HepG2 (cell line): ENCODE data around the gene RNASE7. TPM values are rescaled to one million over a fixed set of nuclear protein-coding genes. Genes with fewer than 3 reads are reported as not detected.
A peak's percentile ranks its signal among the peaks of the same experiment; 100 is the strongest.

Experiments used
- CSRNP2 ChIP-seq: sonication (generic); formaldehyde crosslinking; conservative IDR thresholded peaks from 2 replicates; pipeline ENCODE4 v1.8.0; 2022; ENCODE audit warnings: low read depth, missing genetic modification reagents
- IKZF4 ChIP-seq: sonication (generic); formaldehyde crosslinking; IDR thresholded peaks from 2 replicates; pipeline ENCODE4 v1.5.1; 2020; ENCODE audit warnings: borderline replicate concordance, mild to moderate bottlenecking, low read depth, missing genetic modification reagents; ENCODE audit errors: not compliant biosample characterization
- KAT8 ChIP-seq: IDR thresholded peaks from 2 replicates; pipeline ENCODE4 v1.6.1; 2016; ENCODE audit warnings: missing genetic modification reagents, missing compliant biosample characterization
- KLF9 ChIP-seq: IDR thresholded peaks from 2 replicates; pipeline ENCODE4 v1.6.1; 2016; ENCODE audit warnings: low read depth
- RAD51 ChIP-seq: fragments of 450-650 bp; IDR thresholded peaks from 2 replicates; pipeline ENCODE4 v1.6.1; 2016; ENCODE audit warnings: borderline replicate concordance
- RORA ChIP-seq: sonication (generic); formaldehyde crosslinking; IDR thresholded peaks from 2 replicates; pipeline ENCODE4 v1.5.0; 2020; ENCODE audit warnings: mild to moderate bottlenecking, missing genetic modification reagents, moderate library complexity
- TBX2 ChIP-seq: sonication (generic); formaldehyde crosslinking; IDR thresholded peaks from 2 replicates; pipeline ENCODE4 v1.5.0; 2020; ENCODE audit warnings: missing genetic modification reagents, mild to moderate bottlenecking, borderline replicate concordance
- TRIM24 ChIP-seq: sonication (generic); formaldehyde crosslinking; IDR thresholded peaks from 2 replicates; pipeline ENCODE4 v1.8.0; 2022; ENCODE audit warnings: mild to moderate bottlenecking, missing genetic modification reagents
- USF2 ChIP-seq, 2 experiments: sonication (generic) in 1 of 2; formaldehyde crosslinking in 1 of 2; IDR thresholded peaks; 2 replicates each; pipeline versions ENCODE4 v1.5.1 to v1.6.1; 2011 to 2020; ENCODE audit warnings: borderline replicate concordance in 1 of 2, low read depth in 1 of 2, low read length in 1 of 2, mild to moderate bottlenecking in 1 of 2, missing genetic modification reagents in 1 of 2, moderate library complexity in 1 of 2
- ZNF609 ChIP-seq: sonication (generic); formaldehyde crosslinking; IDR thresholded peaks from 2 replicates; pipeline ENCODE4 v1.4.0; 2020; ENCODE audit warnings: mild to moderate bottlenecking, missing genetic modification reagents, borderline replicate concordance
- ZNF678 ChIP-seq: sonication (generic); formaldehyde crosslinking; IDR thresholded peaks from 2 replicates; pipeline ENCODE4 v1.4.0; 2020; ENCODE audit warnings: mild to moderate bottlenecking, missing genetic modification reagents
- ZSCAN9 ChIP-seq: IDR thresholded peaks from 2 replicates; pipeline ENCODE4 v1.6.1; 2016; ENCODE audit warnings: borderline replicate concordance
- polyA plus RNA-seq, 8 experiments: library from polyadenylated mRNA; depleted of rRNA in 3 of 8; stranded (reverse) in 7 of 8; unstranded in 1 of 8; fragments of >200 nt; fragmentation: Illumina TruSeq in 4 of 8; extraction: Trizol in 4 of 8; gene quantifications; 2 replicates each; pipeline versions ENCODE4 v1.2.1 to v1.2.3, GENCODE V29; 2011 to 2016; ENCODE audit warnings: low read depth in 4 of 8, missing spikeins in 1 of 8, mixed read lengths in 1 of 8; ENCODE audit not compliant: insufficient read depth in 1 of 8
- total RNA-seq, 5 experiments: library from RNA; depleted of rRNA; stranded (reverse); fragments of >200 nt; fragmentation: Illumina TruSeq; extraction: Trizol; gene quantifications; 2 replicates each; pipeline ENCODE4 v1.2.3, GENCODE V29; 2016; ENCODE audit warnings: low read depth in 1 of 5

The RNASE7 gene
- total and polyA plus RNA-seq, 2 of the 13 experiments (the other 11 are each of a cell fraction or from before 2014, with no cell fraction given), result 0.04 TPM; not detected in 1

GRCh38 chr14:21024585-21025370 lies 17.4 kb upstream of the RNASE7 start, which contains the start of gene NDRG2 (continued):
- peak; percentile 62 for TF ChIP-seq KAT8
- TF ChIP-seq KLF9 (CRISPR knock-in tag), result 0 out of 2 replicates have a peak, but pooled peaks have one; percentile 45
- peak; percentile 42; the same call in 1 of the 2 replicates for TF ChIP-seq ZSCAN9 (CRISPR knock-in tag)
- TF ChIP-seq CSRNP2 (CRISPR knock-in tag), result no peak
- TF ChIP-seq USF2 (IDR thresholded peaks at IDR 0.05; ENCODE audit: low read depth, low read length), result no peak
- no peak for TF ChIP-seq USF2 (CRISPR knock-in tag; IDR thresholded peaks at IDR 0.05; ENCODE audit: borderline replicate concordance)
- TF ChIP-seq TBX2 (CRISPR knock-in tag), result peak; percentile 69
- TF ChIP-seq RORA (CRISPR knock-in tag), result no peak
- no peak for TF ChIP-seq TRIM24
- TF ChIP-seq RAD51, result no peak
- 0 out of 2 replicates have a peak, but pooled peaks have one; percentile 7 for TF ChIP-seq ZNF609 (CRISPR knock-in tag)
- no peak for TF ChIP-seq IKZF4 (CRISPR knock-in tag)
- no peak for TF ChIP-seq ZNF678
